SK-N-SH (cell line): ENCODE measurements around the gene NKX2-3.

ENCODE experiments used
- CHD2 ChIP-seq: fragments of 150-350 bp; IDR thresholded peaks from 2 replicates; pipeline ENCODE4 v1.6.1; 2018; ENCODE audit warnings: low read length; ENCODE audit not compliant: partially characterized antibody
- EP300 ChIP-seq, 2 experiments: IDR thresholded peaks; 2 replicates each; pipeline versions ENCODE4 v1.4.0 to v1.6.1; 2012; ENCODE audit warnings: borderline replicate concordance in 1 of 2, low read depth in 1 of 2, low read length in 1 of 2
- FOXM1 ChIP-seq: IDR thresholded peaks from 2 replicates; pipeline ENCODE4 v1.4.0; 2012; ENCODE audit warnings: low read depth, mild to moderate bottlenecking
- GATA2 ChIP-seq: sonication (generic); formaldehyde crosslinking; IDR thresholded peaks from 2 replicates; pipeline ENCODE4 v1.5.0; 2020; ENCODE audit warnings: mild to moderate bottlenecking, missing genetic modification reagents
- JUND ChIP-seq: IDR thresholded peaks from 2 replicates; pipeline ENCODE4 v1.4.0; 2012
- NRF1 ChIP-seq: IDR thresholded peaks from 2 replicates; pipeline ENCODE4 v1.6.1; 2012; ENCODE audit warnings: low read depth, mild to moderate bottlenecking, low read length
- RFX5 ChIP-seq: IDR thresholded peaks from 2 replicates; pipeline ENCODE4 v1.6.1; 2012; ENCODE audit warnings: mild to moderate bottlenecking, improper control_type of control experiment, low read length
- SIN3A ChIP-seq: IDR thresholded peaks from 2 replicates; pipeline ENCODE4 v1.6.1; 2012; ENCODE audit warnings: low read depth, mild to moderate bottlenecking, low read length, moderate library complexity, borderline replicate concordance
- TCF12 ChIP-seq: IDR thresholded peaks from 2 replicates; pipeline ENCODE4 v1.4.0; 2012
- YY1 ChIP-seq: IDR thresholded peaks from 2 replicates; pipeline ENCODE4 v1.4.0; 2012; ENCODE audit warnings: low read depth, mild to moderate bottlenecking
- TF ChIP-seq, protein P1 (sequence below): fragments of 200-600 bp; sonication (generic); IDR thresholded peaks from 2 replicates; pipeline ENCODE4 v1.6.1; 2017; ENCODE audit warnings: antibody characterized with exemption, mild to moderate bottlenecking, moderate library complexity
- TF ChIP-seq, protein P2 (sequence below): IDR thresholded peaks from 2 replicates; pipeline ENCODE4 v1.6.1; 2012; ENCODE audit warnings: mild to moderate bottlenecking, low read depth, low read length, moderate library complexity

DNA sequence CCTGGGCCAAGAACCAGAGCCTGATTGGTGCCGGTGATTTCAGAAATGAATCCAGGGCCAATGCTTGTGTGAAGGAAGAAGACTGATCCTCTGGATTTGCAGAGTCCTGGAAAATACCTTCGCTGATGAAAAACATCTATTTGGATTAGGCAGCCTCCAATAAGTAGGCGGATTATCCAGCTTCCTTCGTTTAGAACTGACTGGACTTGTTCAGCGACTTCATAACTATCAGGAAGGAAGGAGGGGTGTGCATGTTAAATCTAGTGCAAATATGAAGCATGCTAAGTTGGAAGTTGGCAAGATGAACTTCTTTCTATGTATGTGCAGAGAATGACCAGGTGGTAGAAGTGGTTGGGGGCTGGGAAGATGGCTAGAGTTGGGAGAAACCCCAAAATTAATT lies 41.0 kb downstream of the NKX2-3 start:
- TF ChIP-seq SIN3A (no peak), FOXM1 (no peak), GATA2 (CRISPR knock-in tag) (no peak), CHD2 (no peak), RFX5 (no peak), YY1 (no peak), TCF12 (no peak), NRF1 (no peak), JUND (no peak), EP300 (IDR thresholded peaks at IDR 0.05; ENCODE audit: borderline replicate concordance in 1 of 2, low read depth in 1 of 2, low read length in 1 of 2) (no peak)
- TF ChIP-seq, protein P1, sequence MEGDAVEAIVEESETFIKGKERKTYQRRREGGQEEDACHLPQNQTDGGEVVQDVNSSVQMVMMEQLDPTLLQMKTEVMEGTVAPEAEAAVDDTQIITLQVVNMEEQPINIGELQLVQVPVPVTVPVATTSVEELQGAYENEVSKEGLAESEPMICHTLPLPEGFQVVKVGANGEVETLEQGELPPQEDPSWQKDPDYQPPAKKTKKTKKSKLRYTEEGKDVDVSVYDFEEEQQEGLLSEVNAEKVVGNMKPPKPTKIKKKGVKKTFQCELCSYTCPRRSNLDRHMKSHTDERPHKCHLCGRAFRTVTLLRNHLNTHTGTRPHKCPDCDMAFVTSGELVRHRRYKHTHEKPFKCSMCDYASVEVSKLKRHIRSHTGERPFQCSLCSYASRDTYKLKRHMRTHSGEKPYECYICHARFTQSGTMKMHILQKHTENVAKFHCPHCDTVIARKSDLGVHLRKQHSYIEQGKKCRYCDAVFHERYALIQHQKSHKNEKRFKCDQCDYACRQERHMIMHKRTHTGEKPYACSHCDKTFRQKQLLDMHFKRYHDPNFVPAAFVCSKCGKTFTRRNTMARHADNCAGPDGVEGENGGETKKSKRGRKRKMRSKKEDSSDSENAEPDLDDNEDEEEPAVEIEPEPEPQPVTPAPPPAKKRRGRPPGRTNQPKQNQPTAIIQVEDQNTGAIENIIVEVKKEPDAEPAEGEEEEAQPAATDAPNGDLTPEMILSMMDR, result no peak
- TF ChIP-seq, protein P2, sequence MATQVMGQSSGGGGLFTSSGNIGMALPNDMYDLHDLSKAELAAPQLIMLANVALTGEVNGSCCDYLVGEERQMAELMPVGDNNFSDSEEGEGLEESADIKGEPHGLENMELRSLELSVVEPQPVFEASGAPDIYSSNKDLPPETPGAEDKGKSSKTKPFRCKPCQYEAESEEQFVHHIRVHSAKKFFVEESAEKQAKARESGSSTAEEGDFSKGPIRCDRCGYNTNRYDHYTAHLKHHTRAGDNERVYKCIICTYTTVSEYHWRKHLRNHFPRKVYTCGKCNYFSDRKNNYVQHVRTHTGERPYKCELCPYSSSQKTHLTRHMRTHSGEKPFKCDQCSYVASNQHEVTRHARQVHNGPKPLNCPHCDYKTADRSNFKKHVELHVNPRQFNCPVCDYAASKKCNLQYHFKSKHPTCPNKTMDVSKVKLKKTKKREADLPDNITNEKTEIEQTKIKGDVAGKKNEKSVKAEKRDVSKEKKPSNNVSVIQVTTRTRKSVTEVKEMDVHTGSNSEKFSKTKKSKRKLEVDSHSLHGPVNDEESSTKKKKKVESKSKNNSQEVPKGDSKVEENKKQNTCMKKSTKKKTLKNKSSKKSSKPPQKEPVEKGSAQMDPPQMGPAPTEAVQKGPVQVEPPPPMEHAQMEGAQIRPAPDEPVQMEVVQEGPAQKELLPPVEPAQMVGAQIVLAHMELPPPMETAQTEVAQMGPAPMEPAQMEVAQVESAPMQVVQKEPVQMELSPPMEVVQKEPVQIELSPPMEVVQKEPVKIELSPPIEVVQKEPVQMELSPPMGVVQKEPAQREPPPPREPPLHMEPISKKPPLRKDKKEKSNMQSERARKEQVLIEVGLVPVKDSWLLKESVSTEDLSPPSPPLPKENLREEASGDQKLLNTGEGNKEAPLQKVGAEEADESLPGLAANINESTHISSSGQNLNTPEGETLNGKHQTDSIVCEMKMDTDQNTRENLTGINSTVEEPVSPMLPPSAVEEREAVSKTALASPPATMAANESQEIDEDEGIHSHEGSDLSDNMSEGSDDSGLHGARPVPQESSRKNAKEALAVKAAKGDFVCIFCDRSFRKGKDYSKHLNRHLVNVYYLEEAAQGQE, result no peak
